CD14-positive monocyte (primary cell): Measurements from ENCODE around the gene SPRR5. TPM values are rescaled to one million over a fixed set of nuclear protein-coding genes. Genes with fewer than 3 reads are reported as not detected.

Source experiments
- DNase-seq, 3 donors: peaks; one replicate each; pipeline ENCODE4 v3.0.0-alpha.2; 2011 to 2022
- H2AFZ ChIP-seq: 2 replicates; pipeline ENCODE4 v1.6.0; 2012; ENCODE audit warnings: mild to moderate bottlenecking, low read depth, low read length, inconsistent platforms; ENCODE audit not compliant: insufficient read depth, poor library complexity, severe bottlenecking
- H3K27ac ChIP-seq, 2 donors: 1 replicate in 1 of 2; 2 replicates in 1 of 2; pipeline ENCODE4 v1.5.1; 2012 to 2013; ENCODE audit warnings: low read length in 2 of 2, control low read depth in 1 of 2, inconsistent platforms in 1 of 2, low read depth in 1 of 2, mild to moderate bottlenecking in 1 of 2
- H3K27me3 ChIP-seq, 2 donors: one replicate each; pipeline versions ENCODE4 v1.6.0 to v1.6.1; 2011 to 2013; ENCODE audit warnings: low read length in 2 of 2; ENCODE audit not compliant: control insufficient read depth in 2 of 2, insufficient read depth in 2 of 2
- H3K36me3 ChIP-seq, 2 donors: replicated peaks in 1 of 2; 1 replicate in 1 of 2; 2 replicates in 1 of 2; pipeline versions ENCODE4 v1.5.1 to v1.6.1; 2012 to 2013; ENCODE audit warnings: low read length in 2 of 2, control low read depth in 1 of 2, inconsistent platforms in 1 of 2, mild to moderate bottlenecking in 1 of 2; ENCODE audit not compliant: insufficient read depth in 2 of 2, control insufficient read depth in 1 of 2
- H3K4me1 ChIP-seq, 2 donors: 1 replicate in 1 of 2; 2 replicates in 1 of 2; pipeline versions ENCODE4 v1.5.1 to v1.6.1; 2012 to 2013; ENCODE audit warnings: low read length in 2 of 2, control low read depth in 1 of 2, inconsistent platforms in 1 of 2, mild to moderate bottlenecking in 1 of 2, moderate library complexity in 1 of 2; ENCODE audit not compliant: insufficient read depth in 2 of 2, control insufficient read depth in 1 of 2
- H3K4me2 ChIP-seq: replicated peaks from 2 replicates; pipeline ENCODE3; 2012; ENCODE audit warnings: low read length, moderate library complexity, mild to moderate bottlenecking; ENCODE audit not compliant: poor library complexity, severe bottlenecking; ENCODE audit errors: extremely low read depth
- H3K4me3 ChIP-seq, 3 experiments: fragments of 200-600 bp in 1 of 3; sonication (generic) in 1 of 3; replicated peaks in 1 of 3; 1 replicate in 2 of 3; 2 replicates in 1 of 3; pipeline ENCODE4 v1.5.1; 2011 to 2013; ENCODE audit warnings: low read length in 3 of 3, mild to moderate bottlenecking in 3 of 3, control low read depth in 2 of 3, low read depth in 2 of 3, inconsistent platforms in 1 of 3, moderate library complexity in 1 of 3
- H3K79me2 ChIP-seq: 2 replicates; pipeline ENCODE4 v1.6.0; 2012; ENCODE audit warnings: mild to moderate bottlenecking, control low read depth, inconsistent platforms, low read length, moderate library complexity; ENCODE audit not compliant: insufficient read depth
- H3K9ac ChIP-seq: 2 replicates; pipeline ENCODE4 v1.6.0; 2017; ENCODE audit warnings: low read length, mild to moderate bottlenecking; ENCODE audit not compliant: insufficient read depth, poor library complexity, severe bottlenecking
- H3K9me3 ChIP-seq, 2 donors: replicated peaks in 1 of 2; 1 replicate in 1 of 2; 2 replicates in 1 of 2; pipeline versions ENCODE4 v1.5.1 to v1.6.1; 2012 to 2013; ENCODE audit warnings: low read length in 2 of 2, control low read depth in 1 of 2; ENCODE audit not compliant: control insufficient read depth in 1 of 2, insufficient read depth in 1 of 2
- H4K20me1 ChIP-seq: 2 replicates; pipeline ENCODE4 v1.6.0; 2012; ENCODE audit warnings: mild to moderate bottlenecking, low read length, control low read depth, moderate library complexity; ENCODE audit not compliant: insufficient read depth
- H3K27ac Mint-ChIP-seq, 7 donors: one replicate each; pipeline ENCODE4 v1.8.0; 2020; ENCODE audit warnings: mild to moderate bottlenecking in 7 of 7, mixed read lengths in 7 of 7, moderate library complexity in 6 of 7, inconsistent platforms in 2 of 7
- H3K27me3 Mint-ChIP-seq, 3 donors: one replicate each; pipeline ENCODE4 v1.8.0; 2021 to 2022; ENCODE audit warnings: low read depth in 3 of 3, mild to moderate bottlenecking in 3 of 3, mixed read lengths in 3 of 3, moderate library complexity in 3 of 3, inconsistent platforms in 1 of 3
- H3K36me3 Mint-ChIP-seq, 2 donors: one replicate each; pipeline ENCODE4 v1.8.0; 2020; ENCODE audit warnings: mixed read lengths in 2 of 2, inconsistent platforms in 1 of 2, mild to moderate bottlenecking in 1 of 2
- H3K4me1 Mint-ChIP-seq: one replicate; pipeline ENCODE4 v1.8.0; 2020; ENCODE audit warnings: mild to moderate bottlenecking, mixed read lengths
- H3K4me3 Mint-ChIP-seq, 2 donors: one replicate each; pipeline ENCODE4 v1.8.0; 2020; ENCODE audit warnings: mild to moderate bottlenecking in 2 of 2, mixed read lengths in 2 of 2, moderate library complexity in 1 of 2
- H3K9me3 Mint-ChIP-seq, 7 donors: one replicate each; pipeline ENCODE4 v1.8.0; 2020 to 2022; ENCODE audit warnings: mixed read lengths in 7 of 7, mild to moderate bottlenecking in 6 of 7, moderate library complexity in 6 of 7, inconsistent platforms in 2 of 7
- WGBS: methylation state at CpG from one replicate; pipeline ENCODE4 v1.1.5; 2013; ENCODE audit warnings: missing lambda C conversion rate; ENCODE audit not compliant: insufficient coverage; 5-methylcytosine and 5-hydroxymethylcytosine counted together
- intact Hi-C, 2 donors: fragments of 100-400 bp; cut with micrococcal nuclease; formaldehyde crosslinking; loops; one replicate each; pipeline versions ENCODE4 v1.15.0 to v1.15.1; 2023
- polyA plus RNA-seq, 3 donors: library from polyadenylated mRNA; depleted of rRNA in 1 of 3; unstranded in 2 of 3; stranded (reverse) in 1 of 3; fragments of 300-500 nt in 2 of 3; fragments of >200 nt in 1 of 3; fragmentation: Illumina TruSeq in 2 of 3; gene quantifications; 1 replicate in 2 of 3; 2 replicates in 1 of 3; pipeline ENCODE4 v1.2.3, GENCODE V29; 2012 to 2021
- TF ChIP-seq, protein P1 (sequence below): fragments of 200-600 bp; IDR thresholded peaks from one replicate; pipeline ENCODE4 v1.8.0; 2022; ENCODE audit warnings: antibody characterized with exemption, mild to moderate bottlenecking

The SPRR5 gene
- polyA plus RNA-seq, 3 donors = not detected

DNA sequence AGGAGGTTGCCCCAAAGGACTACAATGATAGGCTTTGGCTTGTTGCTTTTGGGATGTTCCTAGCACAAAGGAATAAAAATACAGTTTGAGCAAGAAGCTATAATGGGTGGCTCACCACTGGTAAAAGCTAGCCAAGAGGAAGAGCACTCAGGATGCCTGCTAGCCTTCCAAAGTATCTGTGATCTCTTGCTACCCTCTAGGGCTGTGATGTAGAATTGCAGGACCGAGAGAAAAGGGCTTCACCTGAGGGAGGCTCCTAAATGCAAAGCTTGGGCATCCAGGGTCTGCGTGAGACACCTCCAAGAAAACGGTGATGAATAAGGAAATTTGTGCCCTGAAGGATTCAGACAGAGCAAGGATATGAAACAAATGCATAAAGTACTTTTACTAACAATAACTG, 20.9 kb upstream of the SPRR5 start:
- 80% methylated on average over 1 of the region's 3 CpGs for WGBS
- Mint-ChIP-seq H3K9me3 (no peaks in the 10 kb centered on the region), H3K27me3 (peaks cover 3 to 5% (median 4%) of the 10 kb centered on the region in 3 donors), H3K4me3 (no peak overlapping the region), H3K36me3 (no peaks in the 10 kb centered on the region), H3K27ac (no peak overlapping the region), H3K4me1 (no peaks in the 10 kb centered on the region)
- H3K9ac ChIP-seq = no peak overlapping the region
- H3K9me3 ChIP-seq = no peaks in the 10 kb centered on the region
- H4K20me1 ChIP-seq = no peaks in the 10 kb centered on the region
- H3K4me1 ChIP-seq = no peaks in the 10 kb centered on the region
- H3K27me3 ChIP-seq = peaks cover 0 to 2% of the 10 kb centered on the region in 2 donors
- no peak overlapping the region for H3K4me3 ChIP-seq
- H3K4me2 ChIP-seq = no peak overlapping the region
- H3K27ac ChIP-seq = no peak overlapping the region
- no peaks in the 10 kb centered on the region for H3K79me2 ChIP-seq
- no peak overlapping the region for H2AFZ ChIP-seq
- no peak for DNase-seq
- no peaks in the 10 kb centered on the region for H3K36me3 ChIP-seq
- TF ChIP-seq, protein P1, sequence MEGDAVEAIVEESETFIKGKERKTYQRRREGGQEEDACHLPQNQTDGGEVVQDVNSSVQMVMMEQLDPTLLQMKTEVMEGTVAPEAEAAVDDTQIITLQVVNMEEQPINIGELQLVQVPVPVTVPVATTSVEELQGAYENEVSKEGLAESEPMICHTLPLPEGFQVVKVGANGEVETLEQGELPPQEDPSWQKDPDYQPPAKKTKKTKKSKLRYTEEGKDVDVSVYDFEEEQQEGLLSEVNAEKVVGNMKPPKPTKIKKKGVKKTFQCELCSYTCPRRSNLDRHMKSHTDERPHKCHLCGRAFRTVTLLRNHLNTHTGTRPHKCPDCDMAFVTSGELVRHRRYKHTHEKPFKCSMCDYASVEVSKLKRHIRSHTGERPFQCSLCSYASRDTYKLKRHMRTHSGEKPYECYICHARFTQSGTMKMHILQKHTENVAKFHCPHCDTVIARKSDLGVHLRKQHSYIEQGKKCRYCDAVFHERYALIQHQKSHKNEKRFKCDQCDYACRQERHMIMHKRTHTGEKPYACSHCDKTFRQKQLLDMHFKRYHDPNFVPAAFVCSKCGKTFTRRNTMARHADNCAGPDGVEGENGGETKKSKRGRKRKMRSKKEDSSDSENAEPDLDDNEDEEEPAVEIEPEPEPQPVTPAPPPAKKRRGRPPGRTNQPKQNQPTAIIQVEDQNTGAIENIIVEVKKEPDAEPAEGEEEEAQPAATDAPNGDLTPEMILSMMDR = no peak
- intact Hi-C loops = no loop called here

DNA sequence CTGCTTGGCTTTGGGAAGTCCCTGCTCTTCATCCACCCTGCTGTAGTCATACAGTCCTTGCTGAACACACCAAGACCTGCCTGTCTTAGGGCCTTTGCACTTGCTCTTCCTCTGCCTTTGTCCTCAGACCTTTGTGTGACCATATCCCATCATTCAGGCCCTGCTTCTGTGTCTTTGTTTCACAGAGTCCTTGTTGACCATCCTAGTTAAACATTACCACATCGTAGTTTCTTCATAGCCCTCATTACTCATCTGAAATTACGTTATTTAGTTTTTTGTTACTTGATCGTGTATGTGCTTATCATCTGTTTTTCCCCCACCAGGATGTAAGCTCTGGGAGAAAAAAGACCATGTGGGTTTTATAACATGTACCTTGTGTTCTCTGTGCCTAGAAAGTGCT, 18.3 kb upstream of the SPRR5 start:
- H2AFZ ChIP-seq = no peak overlapping the region
- no peak for DNase-seq
- H3K9ac ChIP-seq = no peak overlapping the region
- H4K20me1 ChIP-seq = no peaks in the 10 kb centered on the region
- intact Hi-C loops = no loop called here
- Mint-ChIP-seq H3K27me3 (peaks cover 3 to 6% (median 5%) of the 10 kb centered on the region in 3 donors), H3K27ac (no peak overlapping the region), H3K4me3 (no peak overlapping the region), H3K36me3 (no peaks in the 10 kb centered on the region), H3K4me1 (no peaks in the 10 kb centered on the region), H3K9me3 (no peaks in the 10 kb centered on the region)
- H3K27me3 ChIP-seq = peaks cover 0 to 4% of the 10 kb centered on the region in 2 donors
- no CpG with 5 or more reads among the region's 3 CpGs for WGBS
- no peaks in the 10 kb centered on the region for H3K36me3 ChIP-seq
- no peak overlapping the region for H3K4me2 ChIP-seq
- H3K9me3 ChIP-seq = no peaks in the 10 kb centered on the region
- TF ChIP-seq, protein P1 = no peak
- no peaks in the 10 kb centered on the region for H3K4me1 ChIP-seq
- no peak overlapping the region for H3K4me3 ChIP-seq
- no peak overlapping the region for H3K27ac ChIP-seq
- H3K79me2 ChIP-seq = no peaks in the 10 kb centered on the region
